Activated naive CD4-positive, alpha-beta T cell treated with anti-CD3 and anti-CD28 coated beads, Interleukin-2, amount 50 U/mL, for 16 hours (primary cell): Measurements from ENCODE around the gene GUCA2A.
"Not testable (repeated sequence)": the region's sequence is repeated elsewhere in the genome, so short reads cannot be mapped to it uniquely, and the experiment has no call there.

ENCODE experiments used
- DNase-seq: peaks from one replicate; pipeline ENCODE4 v3.0.0-alpha.2; 2020

Gene GUCA2A, protein sequence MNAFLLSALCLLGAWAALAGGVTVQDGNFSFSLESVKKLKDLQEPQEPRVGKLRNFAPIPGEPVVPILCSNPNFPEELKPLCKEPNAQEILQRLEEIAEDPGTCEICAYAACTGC

DNA sequence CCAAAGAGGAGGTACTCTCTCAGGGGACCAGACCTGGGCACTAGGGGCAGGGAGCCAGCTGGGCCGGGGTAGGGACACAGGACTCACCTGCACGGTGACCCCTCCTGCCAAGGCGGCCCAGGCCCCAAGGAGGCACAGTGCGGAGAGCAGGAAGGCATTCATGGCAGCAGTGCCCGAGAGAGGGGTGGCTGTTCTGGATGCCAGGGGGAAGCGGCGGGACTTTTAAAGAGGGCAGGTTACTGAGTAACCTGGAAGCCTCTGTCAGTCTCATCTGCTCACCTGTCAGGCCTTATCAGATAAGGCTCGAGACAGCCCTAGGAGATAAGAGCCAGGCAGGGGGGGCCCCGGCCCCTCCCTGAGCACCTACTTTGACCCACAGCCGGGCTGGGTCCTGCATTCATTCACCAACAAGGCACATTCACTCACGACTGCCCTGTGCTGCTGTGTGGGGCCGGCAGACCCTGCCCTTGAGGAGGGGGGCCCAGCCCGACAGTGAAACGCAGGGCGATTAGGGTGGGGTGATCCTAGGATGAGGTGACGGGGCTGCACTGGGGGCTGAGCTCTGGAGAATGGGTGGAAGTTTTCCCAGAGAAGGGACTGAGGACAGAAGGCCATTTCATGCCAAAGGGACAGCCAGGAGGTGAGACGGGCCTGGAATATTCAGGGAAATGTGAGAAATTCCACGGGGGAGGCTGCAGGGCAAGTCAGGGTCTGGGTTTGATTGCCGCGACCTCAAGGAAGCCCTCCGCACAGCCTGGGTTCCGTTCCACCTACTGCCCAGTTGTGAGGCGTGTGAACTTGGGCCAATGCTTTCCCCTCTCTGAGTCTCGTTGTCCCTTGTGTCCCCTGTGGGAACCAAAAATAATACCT, at the start of gene GUCA2A:
Gene GUCA2A (minus strand): TSS at position 195 of the 870 bp plus-strand sequence. CDS start 33 bp downstream, at position 162.
- DNase-seq, result no peak

DNA sequence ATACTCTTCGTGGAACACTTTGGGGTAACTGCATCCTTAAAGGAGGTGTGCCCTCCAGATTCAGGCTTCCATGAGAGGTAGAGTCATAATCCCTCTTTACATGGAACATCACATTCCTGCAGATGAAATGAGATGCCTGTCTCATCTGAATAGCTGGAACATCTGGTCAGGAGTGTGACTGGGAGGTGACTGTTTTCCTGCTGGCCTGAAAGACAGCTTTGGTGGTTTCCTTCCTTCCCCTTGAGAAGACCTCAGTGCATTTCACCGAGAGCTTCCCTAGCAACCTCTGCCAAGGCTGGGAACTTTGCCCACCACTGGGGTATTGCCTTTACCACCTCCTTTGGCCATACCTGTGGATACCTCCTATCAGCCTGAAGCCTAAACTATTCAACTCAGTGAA, 46.7 kb upstream of the GUCA2A start:
- no peak for DNase-seq

DNA sequence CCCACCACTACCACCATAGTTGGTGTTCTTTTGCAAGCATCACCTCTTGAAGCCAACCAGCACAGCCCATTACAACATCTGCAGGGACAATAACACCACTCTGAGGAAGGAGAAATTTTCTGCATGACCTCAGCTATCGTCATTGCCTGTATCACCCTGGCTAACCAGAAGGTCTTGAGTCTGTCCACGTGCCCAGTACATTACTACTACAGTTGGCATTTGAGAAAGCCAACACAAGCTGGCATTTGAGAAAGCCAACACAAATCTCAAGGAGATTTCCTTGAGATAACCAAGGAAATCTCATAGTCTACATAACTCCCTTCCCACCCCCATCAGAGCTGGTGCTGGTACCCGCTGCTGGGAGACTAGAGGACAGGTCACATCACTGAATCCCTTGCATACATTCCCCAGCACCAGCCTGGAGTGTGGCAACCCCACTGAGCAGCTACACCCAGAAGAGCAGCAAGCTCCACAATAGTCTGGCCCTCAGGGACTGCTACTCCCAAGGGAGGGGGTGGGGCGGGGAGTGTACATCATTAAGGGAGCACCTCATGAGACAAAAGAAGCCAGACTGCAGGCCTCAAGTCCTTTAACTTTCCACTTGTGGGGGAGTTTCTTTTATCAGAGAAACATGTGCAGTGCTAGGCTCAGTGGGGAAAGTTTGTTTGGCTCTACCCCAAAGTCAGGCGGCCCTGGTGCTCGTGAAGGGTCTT, 46.0 kb upstream of the GUCA2A start:
- no peak for DNase-seq

DNA sequence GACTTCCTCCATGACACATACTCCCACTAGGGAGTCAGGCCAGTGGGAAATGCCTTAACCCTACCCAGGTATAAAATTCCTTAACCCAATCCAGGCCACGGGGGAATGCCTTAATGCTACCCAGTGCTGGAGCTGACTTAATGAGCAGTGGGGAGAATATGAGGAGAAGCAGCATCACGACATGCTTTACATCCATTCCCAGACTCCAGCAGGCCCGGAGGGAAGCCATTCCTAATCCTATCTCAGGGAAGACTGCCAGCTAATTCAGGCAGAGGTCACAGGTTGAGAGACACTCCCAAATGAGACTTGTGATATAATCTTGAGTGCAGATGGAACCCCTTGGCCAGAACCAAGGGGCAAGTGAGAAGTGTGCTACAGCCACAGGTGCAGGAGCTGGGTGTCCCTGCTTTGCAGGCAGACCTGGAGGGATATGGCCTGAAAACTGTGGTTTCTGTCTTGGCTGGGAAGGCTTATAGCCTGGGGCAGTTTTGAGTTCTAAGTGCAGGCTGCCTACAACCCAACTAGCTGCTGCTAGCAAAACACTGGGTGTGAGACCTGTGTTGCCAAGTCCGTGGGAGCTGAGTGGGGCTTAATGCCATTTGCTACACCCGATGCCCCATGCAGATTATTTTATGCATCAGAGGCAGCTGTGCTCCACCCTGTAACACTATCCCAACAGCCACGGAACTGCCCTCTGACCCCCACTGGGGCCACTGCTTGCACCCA, 45.1 kb upstream of the GUCA2A start:
- DNase-seq, result no peak

DNA sequence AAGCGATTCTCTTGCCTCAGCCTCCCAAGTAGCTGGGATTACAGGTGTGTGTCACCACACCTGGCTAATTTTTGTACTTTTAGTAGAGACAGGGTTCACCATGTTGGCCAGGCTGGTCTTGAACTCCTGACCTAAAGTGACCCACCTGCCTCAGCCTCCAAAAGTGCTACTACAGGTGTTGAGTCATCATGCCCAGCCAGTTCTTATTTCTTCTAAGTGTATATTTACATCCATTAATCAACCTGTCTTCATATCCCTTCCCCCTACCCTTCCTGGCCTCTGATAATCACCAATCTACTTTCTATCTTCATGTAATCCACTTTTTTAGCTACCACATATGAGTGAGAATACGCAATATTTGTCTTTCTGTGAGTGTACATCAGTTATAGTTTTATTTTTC, 42.4 kb upstream of the GUCA2A start:
- DNase-seq, result not testable (repeated sequence)

DNA sequence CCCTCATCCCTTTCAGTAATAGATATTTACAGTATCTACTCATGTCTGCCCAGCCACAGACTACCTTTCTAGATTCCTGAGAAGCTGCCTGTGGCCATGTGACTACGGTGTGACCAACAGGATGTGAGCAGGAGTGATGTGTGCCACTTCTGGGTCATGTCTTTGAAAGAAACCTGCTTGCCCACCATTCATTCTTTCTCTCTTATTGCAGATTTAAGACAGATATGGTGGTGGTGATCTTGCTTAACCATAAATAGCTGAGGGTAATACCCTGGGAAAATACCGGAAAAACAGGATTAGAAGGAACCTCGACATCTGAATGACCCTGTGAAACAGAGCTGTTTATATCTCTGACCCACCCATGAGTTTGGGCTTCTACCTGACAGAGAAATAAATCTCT, 41.6 kb upstream of the GUCA2A start:
- DNase-seq, result no peak

DNA sequence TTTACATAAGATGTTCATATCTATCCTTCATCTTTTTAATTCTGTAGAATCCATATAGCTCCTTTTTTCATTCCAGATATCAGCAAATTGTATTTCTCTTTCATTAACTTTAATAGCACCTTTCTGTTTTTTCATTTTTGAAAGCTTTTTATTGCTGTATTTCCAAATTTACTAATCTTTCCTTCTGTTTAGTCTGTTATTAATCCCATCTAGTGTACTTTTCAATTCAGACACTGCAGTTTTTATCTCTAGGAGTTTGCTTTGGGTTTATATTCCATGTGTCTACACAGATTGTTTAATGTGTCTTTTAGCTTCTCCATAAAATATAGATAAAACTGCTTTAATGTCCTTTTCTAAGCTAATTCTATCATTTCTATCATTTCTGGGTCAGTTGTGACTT, 37.4 kb upstream of the GUCA2A start:
- DNase-seq, result no peak

DNA sequence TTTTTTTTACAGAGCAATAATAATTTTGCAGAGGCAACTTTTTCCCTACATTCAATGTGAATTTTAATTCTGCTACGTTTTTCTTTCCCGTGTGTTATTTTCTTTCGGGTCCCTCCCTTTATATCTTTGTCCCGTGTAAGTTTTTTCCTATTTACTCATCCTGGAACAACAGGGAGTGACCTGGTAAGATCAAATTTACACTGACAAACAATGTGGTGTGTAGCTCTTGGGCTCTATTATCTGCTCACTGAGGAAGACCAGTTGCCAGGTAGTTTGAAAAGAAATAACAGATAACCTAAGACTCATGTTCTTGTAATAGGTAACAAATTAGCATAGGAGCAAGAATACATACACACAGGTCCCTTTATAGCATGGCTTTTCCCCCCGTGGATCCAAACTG, 33.7 kb upstream of the GUCA2A start:
- DNase-seq, result no peak

DNA sequence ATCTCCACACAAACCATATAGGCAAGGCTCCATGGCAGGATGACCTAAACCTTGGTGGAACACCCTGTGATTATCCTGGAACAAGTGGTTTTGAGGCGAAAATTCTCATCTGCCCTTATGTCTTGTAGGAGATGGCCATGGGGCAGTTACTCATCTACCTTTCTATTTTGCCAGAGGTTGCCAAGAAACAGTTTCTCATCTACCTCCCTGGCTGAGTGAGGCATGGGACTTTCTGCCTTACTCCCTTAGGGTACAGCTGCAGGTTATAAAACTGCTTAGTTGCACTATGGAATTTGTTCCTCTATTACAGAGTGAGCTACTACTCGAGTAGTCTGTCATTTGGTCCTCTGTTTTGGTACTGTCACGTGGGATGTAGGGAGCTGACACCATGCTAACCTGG, 31.3 kb upstream of the GUCA2A start:
- DNase-seq, result no peak

DNA sequence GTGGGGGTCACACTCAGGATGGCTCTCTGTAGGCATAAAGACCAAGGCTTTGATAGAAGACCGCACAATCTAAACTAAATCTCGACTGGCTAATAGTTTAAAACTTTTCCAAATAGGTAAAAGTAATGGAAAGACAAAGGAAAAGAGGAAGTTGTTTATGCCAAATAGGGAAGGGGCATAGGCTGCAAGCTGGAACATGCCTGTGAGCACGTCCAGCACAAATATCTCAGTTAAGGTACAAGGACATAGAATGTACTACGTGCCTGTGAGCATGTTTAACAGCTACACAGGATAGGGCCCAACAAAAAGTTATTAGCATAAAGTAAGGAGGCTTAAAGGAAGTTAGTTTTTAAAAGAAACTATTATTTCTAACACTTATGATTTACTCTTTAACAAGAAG, 27.6 kb upstream of the GUCA2A start:
- DNase-seq, result no peak

DNA sequence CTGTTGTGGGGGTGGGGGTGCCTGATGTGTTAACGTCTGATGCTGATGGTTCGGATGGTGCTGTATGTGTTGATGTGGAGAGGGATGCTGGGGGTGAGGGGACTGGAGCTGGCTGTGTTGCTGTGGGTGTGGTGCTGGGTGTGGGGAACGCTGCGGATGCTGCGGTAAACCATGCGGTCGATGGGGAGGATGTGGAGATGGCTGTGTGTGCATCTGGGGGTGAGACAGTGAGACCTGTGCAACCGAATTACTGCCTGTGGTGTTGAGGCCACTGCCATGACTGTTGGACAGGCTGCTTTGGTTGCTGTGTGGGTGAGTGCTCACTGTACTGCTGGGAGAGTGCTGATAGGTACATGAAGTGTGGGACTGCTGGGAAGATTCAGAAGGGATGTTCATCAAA, 26.8 kb upstream of the GUCA2A start:
- no peak for DNase-seq

DNA sequence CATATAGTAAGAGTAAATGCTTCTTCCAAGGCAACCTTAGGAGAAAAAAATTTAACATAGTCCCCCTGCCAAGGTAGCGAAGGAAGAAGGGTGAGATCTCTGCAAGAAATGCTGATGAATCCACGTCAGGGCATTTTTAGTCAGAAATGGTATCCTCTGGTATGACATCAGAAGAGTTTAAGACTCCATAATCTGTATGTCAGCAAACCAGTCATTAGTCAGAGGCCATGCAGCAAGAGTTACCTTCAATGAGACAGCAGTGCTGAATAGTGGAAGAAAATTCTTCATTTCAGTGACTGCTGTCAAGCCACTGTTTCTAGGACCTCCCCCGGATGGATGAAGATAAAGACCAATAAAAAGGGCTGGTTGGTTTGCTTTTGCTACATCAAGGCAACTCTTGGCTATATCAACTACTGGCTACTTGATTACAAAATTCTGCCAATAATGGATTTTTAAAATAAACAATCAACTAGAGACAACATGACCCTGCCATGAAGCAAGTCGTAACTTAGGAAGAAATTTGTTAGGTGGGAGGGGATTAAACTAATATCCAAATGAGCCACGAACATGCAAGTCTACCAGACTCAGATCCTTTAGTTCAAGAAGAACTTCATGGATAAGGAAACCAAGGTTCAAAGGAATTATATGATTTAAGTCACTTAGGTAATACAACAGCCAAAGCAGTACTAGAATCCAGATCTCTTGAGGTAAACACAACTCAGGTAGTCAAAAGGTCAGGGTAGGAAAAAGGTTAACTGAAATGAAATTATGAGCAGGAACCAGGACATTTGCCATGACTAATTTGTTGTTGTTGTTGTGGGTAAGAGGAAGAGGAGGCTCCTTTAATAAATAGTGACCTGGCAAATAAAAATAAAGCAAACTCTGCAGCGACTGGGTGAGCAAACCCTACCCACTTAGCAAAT, 25.6 kb upstream of the GUCA2A start:
- DNase-seq, result no peak

DNA sequence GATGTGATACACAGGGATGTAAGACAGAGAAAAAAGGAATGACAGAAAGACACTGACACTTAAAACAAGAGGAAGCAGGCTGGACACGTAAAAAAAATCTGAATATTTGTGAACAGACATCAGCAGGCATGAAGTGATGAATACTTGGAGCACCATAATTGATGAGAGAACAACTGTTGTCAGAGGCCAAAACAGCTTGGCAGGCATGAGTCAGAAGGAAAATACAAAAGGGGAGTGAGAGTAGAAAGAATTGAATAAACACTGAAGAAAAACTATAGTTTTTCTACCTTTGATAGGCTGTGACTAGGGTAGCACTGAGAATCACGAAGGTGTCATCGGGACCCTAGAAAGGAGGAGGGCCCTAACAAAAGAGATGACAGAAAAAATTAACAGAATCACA, 21.6 kb upstream of the GUCA2A start:
- DNase-seq, result no peak

DNA sequence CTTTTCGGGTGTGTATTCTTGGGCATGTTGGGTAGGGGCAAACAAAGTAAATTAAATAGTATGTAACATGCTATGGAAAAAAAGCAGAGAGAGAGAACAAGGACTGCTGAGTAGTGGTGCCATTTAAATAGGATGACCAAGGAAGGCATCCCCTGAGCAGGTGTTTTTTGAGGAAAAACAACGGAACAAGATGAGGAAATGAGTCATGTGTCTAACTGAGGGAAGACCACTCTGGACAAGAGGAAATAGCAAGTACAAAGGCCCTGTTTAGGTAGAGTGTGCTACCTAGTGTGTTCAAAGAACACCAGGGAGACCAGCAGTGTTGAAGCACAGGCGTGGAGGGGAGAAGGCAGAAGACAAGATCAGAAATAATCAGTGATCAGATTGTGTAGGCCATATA, 20.1 kb upstream of the GUCA2A start:
- DNase-seq, result no peak

DNA sequence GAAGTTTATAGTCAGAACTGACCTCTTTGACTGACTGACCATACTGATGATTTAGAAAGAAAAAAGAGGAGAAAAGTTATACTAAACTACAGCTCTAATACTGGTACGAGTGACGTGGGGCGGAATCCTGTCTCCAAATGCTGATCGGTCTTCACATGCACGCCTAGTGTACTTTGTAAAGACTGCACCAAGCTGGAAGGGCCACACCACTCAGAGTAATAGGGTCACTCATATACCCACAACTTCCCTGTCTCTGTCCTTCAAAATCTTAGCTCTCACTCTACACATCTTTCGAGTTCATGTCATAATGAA, 19.4 kb upstream of the GUCA2A start:
- DNase-seq, result no peak

DNA sequence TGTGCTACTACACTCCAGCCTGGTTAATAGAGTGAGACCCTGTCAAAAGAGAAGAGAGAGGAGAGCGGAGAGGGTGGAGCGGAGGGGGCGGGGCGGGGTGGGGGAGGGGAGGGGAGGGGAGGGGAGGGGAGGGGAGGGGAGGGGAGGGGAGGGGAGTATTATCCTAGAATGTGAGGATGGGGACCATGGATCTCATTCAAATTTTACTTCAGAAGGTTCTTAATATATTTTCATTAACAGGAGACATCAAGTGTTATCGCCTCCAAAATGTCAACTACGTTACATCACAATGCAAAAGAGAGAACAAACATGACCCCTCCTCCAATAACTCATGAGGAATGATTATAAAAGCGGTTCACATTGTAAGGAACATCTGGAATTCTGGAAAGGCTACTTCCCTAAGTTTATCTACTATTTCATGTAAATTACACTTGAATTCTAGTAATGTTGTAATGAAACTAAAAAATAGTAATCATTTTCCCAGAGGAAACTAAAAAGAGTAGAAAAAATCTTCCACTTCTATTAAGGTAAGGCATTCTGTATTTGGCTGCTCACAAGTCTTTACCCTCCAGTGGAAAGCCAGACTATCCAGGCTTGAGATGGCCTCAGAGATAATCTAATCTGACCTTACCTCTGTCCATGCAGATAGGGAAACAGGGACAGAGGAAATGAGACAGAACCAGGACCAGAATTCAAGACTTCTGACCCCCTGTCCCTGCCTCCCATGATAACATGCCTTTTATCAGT, 18.8 kb upstream of the GUCA2A start:
- no peak for DNase-seq

DNA sequence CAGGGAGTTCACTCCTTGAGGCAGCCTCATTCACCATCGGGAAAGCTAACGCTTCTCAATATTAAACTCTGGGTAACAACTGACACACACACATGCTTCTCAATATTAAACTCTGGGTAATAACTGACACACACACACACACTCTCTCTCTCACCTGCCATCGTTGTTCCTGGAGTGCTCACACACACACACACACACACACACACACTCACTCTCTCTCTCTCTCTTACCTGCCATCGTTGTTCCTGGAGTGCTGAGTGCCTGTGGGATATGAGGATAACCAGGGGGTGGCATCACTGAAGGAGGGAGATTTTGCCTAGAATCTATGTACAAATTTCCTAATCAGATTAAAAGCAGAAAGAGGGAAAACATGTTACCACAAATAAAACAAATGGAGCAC, 17.1 kb upstream of the GUCA2A start:
- no peak for DNase-seq

DNA sequence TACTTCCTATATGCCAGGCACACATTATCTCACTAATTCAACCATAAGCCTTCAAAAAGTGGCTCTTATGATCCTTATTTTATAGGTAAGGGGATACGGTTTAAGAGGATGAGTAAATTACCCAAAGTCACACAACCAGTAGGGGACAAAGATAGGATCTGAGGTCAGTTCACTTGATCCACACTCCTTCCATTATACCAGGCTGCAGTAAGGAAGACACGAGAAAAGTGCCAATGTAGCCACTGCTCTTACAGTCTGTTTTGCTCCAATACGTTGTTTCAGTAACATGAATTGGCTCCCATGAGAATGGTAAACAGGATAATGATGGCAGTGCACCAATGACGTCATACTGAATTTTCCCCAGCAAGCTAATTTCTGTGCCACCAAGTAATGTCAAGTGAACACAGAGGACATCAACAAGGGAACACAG, 15.4 kb upstream of the GUCA2A start:
- DNase-seq, result no peak

DNA sequence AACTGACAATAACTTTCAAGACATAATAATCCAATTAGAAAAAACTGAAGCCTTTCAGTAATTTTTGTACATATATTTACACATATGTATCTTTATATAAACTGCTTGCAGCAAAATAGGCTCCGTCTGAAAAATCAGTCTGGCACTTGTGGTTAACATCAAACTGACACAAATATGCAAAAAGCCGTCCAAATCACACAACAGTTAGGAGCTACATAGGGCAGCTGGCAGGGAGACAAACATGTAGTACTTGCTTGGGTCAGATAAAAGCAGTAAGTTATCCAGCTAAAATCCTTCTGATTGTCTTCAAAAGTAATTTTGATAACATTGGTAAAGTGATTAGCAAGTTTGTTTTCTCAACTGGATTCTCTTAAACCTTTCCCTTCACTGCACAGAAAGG, 14.7 kb upstream of the GUCA2A start:
- DNase-seq, result no peak

DNA sequence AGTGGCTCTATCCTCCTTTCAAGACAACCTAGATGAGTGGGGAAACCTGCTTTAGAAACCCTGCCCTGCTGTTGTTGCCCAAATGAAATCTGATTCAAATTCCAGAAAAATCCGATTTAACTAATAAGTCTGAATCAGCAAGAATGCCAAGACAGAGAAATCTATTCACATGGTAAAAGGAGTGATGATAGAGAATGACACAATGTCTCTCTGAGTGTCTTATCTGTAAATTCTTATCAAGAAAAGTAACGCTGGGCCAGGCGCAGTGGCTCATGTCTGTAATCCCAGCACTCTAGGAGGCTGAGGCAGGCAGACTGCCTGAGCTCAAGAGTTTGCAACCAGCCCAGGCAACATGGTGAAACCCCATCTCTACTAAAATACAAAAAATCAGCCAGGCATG, 13.7 kb upstream of the GUCA2A start:
- no peak for DNase-seq

DNA sequence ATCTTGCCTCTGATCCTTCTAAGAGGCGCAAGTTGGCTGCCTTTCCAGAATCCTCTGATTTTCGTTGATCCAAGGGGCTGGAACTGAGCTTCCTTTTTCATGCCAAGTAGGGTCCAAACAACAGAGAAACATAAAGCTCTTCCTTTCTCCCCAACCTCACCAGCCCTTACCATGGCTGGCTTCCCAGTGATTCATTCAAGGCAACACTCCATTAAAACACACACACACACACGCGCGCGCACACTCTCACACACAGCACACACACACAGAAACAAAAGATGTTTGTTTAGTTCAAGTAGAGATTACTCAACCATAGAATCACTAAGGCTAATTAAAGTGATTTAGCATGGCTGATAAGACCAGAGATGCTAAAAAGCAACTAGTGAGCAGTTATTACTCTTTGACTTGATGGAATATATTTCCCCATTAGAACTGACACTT, 13.0 kb upstream of the GUCA2A start:
- DNase-seq, result no peak
